T-helper 9 cell (primary cell): Measurements from ENCODE around the gene KCNT2.
"Not testable (repeated sequence)": the region's sequence is repeated elsewhere in the genome, so short reads cannot be mapped to it uniquely, and the experiment has no call there.

Source experiments
- DNase-seq: peaks from one replicate; pipeline ENCODE4 v3.0.0-alpha.2; 2020

KCNT2 gene

GRCh38 chr1:196510451-196510850 is 97.8 kb downstream of the KCNT2 start:
- DNase-seq: no peak

- DNase-seq: not testable (repeated sequence)
Observed at GRCh38 chr1:196504224-196504623, 104.0 kb downstream of the KCNT2 start.

GRCh38 chr1:196502437-196502836 is 105.8 kb downstream of the KCNT2 start:
- DNase-seq: no peak

DNA sequence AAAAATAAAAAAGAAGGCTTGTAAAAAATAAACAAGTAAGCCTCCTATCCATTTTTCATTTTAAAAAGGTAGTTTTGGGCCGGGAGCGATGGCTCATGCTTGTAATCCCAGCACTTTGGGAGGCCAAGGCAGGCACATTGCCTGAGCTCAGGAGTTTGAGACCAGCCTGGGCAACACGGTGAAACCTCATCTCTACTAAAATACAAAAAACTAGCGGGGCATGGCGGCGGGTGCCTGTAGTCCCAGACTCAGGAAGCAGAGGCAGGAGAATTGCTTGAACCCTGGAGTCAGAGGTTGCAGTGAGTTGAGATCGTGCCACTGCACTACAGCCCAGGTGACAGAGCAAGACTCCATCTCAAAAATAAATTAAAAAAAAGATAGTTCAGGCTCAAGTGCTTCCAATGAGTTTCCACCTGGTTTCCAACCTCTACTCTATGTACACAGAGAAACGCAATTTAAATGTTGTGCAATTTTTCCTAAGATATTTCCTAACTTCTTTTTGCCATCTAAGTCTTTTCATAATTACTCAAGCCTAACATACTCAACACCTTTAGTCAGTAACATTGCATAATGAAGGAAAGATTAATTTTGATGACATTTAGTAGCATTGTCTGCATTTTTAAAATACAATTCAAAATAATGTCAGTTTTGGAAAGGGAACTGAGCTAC is 106.3 kb downstream of the KCNT2 start:
- DNase-seq: no peak

DNA sequence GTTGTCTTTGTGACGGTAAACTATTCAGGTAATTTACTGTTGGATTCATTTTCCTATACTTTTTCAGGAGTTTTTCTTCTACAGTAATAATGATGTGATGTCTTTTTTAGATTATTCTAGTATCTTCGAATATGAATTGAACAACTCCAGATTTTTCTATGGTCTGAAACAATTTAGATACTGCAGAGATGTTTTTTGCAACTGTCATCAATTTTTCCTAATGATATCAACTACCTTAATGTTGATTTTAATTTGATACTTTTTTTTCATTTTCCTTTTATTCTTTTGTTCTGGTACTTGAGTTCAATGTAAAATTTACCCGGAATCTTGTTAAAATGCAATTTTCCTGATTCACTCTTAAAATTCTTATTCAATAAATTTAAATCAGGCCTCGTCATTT is 110.4 kb downstream of the KCNT2 start:
- no peak for DNase-seq

- DNase-seq: no peak
Observed at GRCh38 chr1:196494766-196495165, 113.5 kb downstream of the KCNT2 start.

DNA sequence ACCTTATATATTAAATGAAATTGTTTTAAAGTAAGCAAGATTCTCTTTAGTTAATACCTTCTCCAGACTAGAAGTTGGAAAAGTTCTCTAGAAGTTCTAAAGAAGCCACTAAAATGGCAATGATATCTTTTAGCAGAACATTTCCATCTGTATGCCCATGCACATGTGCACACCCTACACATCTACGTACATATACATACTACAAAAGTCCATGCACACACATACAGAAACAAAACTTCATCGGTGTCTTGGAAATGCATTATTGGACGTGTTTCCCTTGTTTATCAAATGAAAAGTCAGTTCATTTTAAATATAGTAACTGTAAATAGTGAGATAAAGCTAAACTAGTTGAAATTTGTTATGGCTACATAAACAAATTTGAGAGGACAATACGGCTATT is 114.4 kb downstream of the KCNT2 start:
- no peak for DNase-seq

GRCh38 chr1:196488579-196488978 is 119.7 kb downstream of the KCNT2 start:
- no peak for DNase-seq

- DNase-seq: no peak
Observed at GRCh38 chr1:196486346-196486745, 121.9 kb downstream of the KCNT2 start.

DNA sequence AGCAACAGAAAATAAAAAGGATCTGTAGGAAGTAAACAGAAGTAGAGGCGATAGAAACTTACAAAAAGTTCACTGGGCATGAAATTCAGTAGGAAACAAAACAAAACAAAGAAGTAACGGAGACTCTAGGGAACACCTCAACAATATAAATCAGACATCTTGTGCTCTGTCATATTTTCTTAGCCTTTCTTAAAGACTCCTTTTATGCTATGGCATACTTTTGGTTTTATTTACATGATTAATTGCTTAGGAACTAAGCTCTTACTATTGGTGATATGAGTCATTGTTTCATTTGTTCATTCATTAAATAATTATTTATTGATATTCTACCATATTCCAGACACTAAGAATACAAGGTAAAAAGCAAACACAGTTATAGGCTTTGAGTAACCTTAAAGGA is 126.6 kb downstream of the KCNT2 start:
- DNase-seq: no peak

DNA sequence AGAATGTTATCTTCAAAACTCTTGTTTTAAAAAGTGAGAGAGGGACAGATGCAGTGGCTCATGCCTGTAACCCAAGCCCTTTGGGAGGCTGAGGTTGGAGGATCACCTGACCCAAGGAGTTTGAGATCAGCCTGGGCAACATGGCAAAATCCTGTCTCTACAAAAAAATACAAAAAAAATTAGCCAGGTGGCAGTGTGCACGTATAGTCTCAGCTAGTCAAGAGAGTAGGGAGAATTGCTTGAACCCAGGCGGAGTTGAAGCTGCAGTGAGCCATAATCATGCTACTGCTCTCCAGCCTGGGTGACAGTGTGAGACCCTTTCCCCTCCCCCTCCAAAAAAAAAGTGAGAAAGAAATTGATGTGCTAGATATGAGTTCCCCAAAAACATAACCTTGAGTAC is 131.0 kb downstream of the KCNT2 start:
- DNase-seq: no peak

- no peak for DNase-seq
Observed at GRCh38 chr1:196467230-196467925, 140.9 kb downstream of the KCNT2 start.

DNA sequence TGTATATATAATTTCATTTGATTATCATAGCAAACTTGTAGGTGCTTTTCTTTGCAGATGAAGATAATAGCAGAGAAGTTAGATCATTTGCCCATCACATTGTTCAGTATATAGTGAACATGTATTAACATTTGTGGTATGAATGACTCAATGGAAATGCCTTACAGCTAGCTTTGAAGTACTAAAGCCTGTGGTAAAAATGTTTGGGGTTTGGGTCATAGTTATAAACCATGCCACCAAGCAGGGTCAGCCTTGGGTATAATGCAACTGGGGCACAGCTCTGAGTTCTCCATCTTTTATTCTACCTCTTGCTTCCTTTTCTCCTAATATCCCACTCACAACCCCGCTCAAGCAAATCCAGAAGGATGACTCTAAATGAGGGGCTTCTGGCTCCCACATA is 141.6 kb downstream of the KCNT2 start:
- no peak for DNase-seq

DNA sequence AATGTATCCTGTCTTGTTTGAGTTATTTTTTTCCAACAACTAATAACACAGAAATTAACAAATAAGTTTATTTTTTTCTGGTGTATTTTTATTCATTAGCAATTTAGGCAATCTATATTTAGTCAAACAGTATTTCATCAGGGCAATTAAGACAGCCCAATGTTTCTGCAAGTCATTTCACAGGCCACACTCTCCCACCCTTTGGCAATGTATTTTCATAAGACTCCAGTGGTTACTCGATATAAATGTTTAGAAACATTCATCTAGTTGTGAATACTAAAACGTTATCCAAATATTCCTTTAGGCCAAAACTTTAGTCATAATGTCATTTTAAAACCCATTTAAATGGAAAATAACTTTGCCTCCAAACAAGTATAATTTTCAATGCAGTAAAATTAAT is 142.1 kb downstream of the KCNT2 start:
- DNase-seq: no peak

GRCh38 chr1:196464480-196464941 is 143.7 kb downstream of the KCNT2 start:
- DNase-seq: no peak

DNA sequence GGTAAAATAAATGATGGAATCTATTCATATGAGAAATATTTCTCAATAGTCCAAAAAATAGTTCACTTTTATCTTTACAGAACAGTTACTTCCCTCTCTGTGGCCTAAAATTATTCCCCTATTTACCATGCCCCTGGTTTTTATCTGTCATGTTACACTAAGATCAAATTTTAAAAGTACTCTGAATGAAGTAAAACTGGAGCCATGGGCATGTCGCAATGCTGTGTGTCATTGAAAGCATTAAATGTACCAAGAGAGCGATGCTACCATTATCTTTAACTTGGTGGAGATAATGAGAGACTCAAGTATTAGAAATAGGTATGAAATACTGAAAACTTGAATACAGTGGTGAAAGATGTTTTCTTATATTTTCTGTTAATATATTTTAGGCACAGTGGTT is 146.2 kb downstream of the KCNT2 start:
- no peak for DNase-seq

- no peak for DNase-seq
Observed at GRCh38 chr1:196461521-196461920, 146.7 kb downstream of the KCNT2 start.

- no peak for DNase-seq
Observed at GRCh38 chr1:196459383-196459782, 148.9 kb downstream of the KCNT2 start.

DNA sequence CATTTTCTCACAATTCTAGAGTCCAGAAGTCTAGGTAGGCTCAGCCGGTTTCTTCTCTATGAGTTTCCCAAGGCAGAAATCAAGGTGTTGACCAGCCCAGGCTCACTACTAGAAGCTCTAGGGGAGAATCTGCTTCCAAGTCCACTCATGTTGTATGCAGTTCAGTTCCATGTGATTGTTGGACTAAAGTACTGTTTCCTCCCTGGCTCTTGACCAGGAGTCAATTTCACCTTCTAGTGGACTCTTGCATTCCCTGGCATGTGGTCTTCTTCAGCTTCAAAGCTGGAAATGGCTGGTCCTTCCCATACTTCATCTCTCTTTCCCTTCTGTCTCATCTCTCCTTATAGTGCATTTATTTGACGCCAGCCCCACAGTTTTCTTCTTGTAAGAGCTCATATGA is 153.4 kb downstream of the KCNT2 start:
- no peak for DNase-seq

- DNase-seq: no peak
Observed at GRCh38 chr1:196451103-196451502, 157.1 kb downstream of the KCNT2 start.

DNA sequence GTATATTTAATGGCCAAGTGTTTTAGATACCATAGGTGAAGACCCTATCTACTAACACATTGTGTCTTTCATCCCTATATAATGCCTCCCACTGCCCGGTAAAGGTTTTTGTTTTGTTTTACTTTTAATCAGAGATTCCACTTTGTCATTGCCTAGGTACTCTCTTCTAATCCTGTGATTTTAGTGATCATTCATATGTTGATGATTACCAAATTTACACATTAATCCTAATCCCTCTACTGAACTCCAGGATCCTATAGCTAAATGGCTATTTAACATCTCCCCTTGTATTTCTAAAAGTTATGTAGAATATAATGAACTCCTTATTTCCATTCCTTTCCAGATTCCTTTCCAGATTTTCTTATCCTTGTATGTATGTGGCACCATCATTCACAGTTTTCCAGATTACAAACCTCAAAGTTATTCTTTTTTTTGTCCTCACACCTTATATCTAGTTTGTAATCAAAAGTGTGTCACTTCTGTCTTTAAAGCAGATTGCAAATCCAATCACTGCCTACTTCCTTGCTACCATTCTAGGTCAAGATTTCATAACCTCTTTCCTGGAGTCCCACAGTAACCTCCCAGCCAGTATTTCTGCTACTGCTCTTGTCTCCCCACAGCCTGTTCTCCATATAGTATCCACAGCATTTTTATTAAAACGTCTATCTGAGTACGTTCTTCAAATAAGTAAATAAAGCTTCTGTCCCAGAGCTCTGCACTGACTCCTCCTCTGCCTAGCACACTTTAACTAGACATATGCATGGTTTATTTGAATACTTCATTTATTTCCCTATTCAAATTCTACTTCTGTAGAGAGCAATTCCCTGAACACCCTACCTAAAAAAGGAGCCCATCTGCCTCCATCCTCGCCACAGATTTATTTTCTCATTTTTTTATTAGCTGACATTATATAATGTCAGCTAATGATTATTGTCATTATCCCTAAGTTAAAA is 157.8 kb downstream of the KCNT2 start:
- no peak for DNase-seq

DNA sequence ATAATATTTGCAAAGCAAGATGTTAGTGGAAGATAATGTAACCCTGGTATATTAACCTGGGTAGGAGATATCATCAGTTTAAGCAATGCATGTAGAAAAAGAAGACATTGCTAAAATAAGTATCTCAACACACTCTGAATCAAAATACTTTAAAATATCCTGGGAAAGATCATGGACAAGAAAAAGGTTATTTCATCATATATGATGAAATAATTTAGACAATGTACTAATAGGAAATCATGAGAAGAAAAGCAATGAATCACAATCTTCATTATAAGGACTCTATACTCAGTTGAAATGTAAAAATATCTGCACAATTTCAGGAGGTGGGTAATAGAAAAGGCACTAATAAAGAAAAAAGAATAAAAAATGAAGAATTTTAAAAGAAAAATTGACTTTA is 158.8 kb downstream of the KCNT2 start:
- DNase-seq: no peak

- DNase-seq: no peak
Observed at GRCh38 chr1:196445775-196446174, 162.5 kb downstream of the KCNT2 start.

- no peak for DNase-seq
Observed at GRCh38 chr1:196444634-196445033, 163.6 kb downstream of the KCNT2 start.
